K562 (cell line): ENCODE results near the gene PRM2. TPM values are rescaled to one million over a fixed set of nuclear protein-coding genes. Genes with fewer than 3 reads are reported as not detected.

Experiments
- CBX8 ChIP-seq: fragments of 200-600 bp; sonication (generic); IDR thresholded peaks from 2 replicates; pipeline ENCODE4 v1.6.1; 2012; ENCODE audit warnings: borderline replicate concordance, mixed run types, low read depth, mild to moderate bottlenecking, moderate library complexity, mixed read lengths, low read length, control low read depth, inconsistent platforms; ENCODE audit not compliant: poor library complexity, severe bottlenecking; ENCODE audit errors: extremely low read depth
- E2F6 ChIP-seq, 2 experiments: IDR thresholded peaks; 2 replicates each; pipeline ENCODE4 v1.6.1; 2011; ENCODE audit warnings: borderline replicate concordance in 1 of 2, control low read depth in 1 of 2, low read depth in 1 of 2, low read length in 1 of 2, mild to moderate bottlenecking in 1 of 2, mixed read lengths in 1 of 2, moderate library complexity in 1 of 2; ENCODE audit not compliant: insufficient read depth in 1 of 2, insufficient read length in 1 of 2, poor library complexity in 1 of 2, severe bottlenecking in 1 of 2; ENCODE audit errors: extremely low read depth in 1 of 2
- GTF3C2 ChIP-seq: IDR thresholded peaks from 3 replicates; pipeline ENCODE4 v1.6.1; 2011; ENCODE audit warnings: borderline replicate concordance, mild to moderate bottlenecking, moderate library complexity; ENCODE audit not compliant: insufficient read length; ENCODE audit errors: extremely low read depth
- HDAC1 ChIP-seq, 2 experiments: fragments of 450-650 bp; IDR thresholded peaks; 2 replicates each; pipeline ENCODE4 v1.6.1; 2016 to 2017; ENCODE audit warnings: inconsistent platforms in 1 of 2, mild to moderate bottlenecking in 1 of 2, moderate library complexity in 1 of 2
- HDAC6 ChIP-seq: IDR thresholded peaks from 2 replicates; pipeline ENCODE4 v1.6.1; 2012; ENCODE audit warnings: low read depth, mild to moderate bottlenecking, control low read depth, inconsistent platforms, low read length, moderate library complexity
- HDGF ChIP-seq: fragments of 450-650 bp; IDR thresholded peaks from 2 replicates; pipeline ENCODE4 v1.6.1; 2016
- KAT7 ChIP-seq: sonication (generic); formaldehyde crosslinking; IDR thresholded peaks from 2 replicates; pipeline ENCODE4 v1.8.0; 2022; ENCODE audit warnings: missing genetic modification reagents, mild to moderate bottlenecking, borderline replicate concordance
- POLR2A ChIP-seq: fragments of 450-650 bp; conservative IDR thresholded peaks from 2 replicates; pipeline ENCODE4 v1.6.1; 2016
- RCOR1 ChIP-seq, 2 experiments: IDR thresholded peaks; 2 replicates each; pipeline ENCODE4 v1.6.1; 2012; ENCODE audit warnings: low read depth in 2 of 2, low read length in 2 of 2, borderline replicate concordance in 1 of 2, improper control_type of control experiment in 1 of 2
- SAP30 ChIP-seq: fragments of 200-600 bp; sonication (generic); IDR thresholded peaks from 2 replicates; pipeline ENCODE4 v1.6.1; 2012; ENCODE audit warnings: borderline replicate concordance, low read depth, mild to moderate bottlenecking, moderate library complexity, low read length, control low read depth, inconsistent platforms; ENCODE audit not compliant: insufficient read depth, poor library complexity, severe bottlenecking
- TAL1 ChIP-seq: fragments of 450-650 bp; IDR thresholded peaks from 2 replicates; pipeline ENCODE4 v1.6.1; 2016; ENCODE audit warnings: mild to moderate bottlenecking
- TEAD2 ChIP-seq: fragments of 450-650 bp; IDR thresholded peaks from 2 replicates; pipeline ENCODE4 v1.6.1; 2016; ENCODE audit warnings: missing genetic modification characterization, control low read depth, missing compliant biosample characterization
- ZBTB11 ChIP-seq, 3 experiments: fragments of 200-800 bp in 1 of 3; fragments of 250-450 bp in 1 of 3; fragments of 450-650 bp in 1 of 3; sonication (Bioruptor Pico) in 1 of 3; sonication (Bioruptor generic) in 1 of 3; formaldehyde crosslinking in 1 of 3; IDR thresholded peaks; 2 replicates each; pipeline versions ENCODE4 v1.6.1 to v1.8.0; 2016 to 2022; ENCODE audit warnings: mild to moderate bottlenecking in 2 of 3, missing genetic modification characterization in 2 of 3, missing compliant biosample characterization in 1 of 3, moderate library complexity in 1 of 3
- ZNF197 ChIP-seq: fragments of 200-800 bp; sonication (Bioruptor generic); IDR thresholded peaks from 2 replicates; pipeline ENCODE4 v1.6.1; 2016; ENCODE audit warnings: low read depth, missing genetic modification characterization, missing compliant biosample characterization
- ZNF584 ChIP-seq: fragments of 200-800 bp; sonication (Bioruptor generic); IDR thresholded peaks from 2 replicates; pipeline ENCODE4 v1.6.1; 2016; ENCODE audit warnings: low read depth, mild to moderate bottlenecking, missing genetic modification characterization, missing compliant biosample characterization
- ZNF76 ChIP-seq: fragments of 250-450 bp; sonication (Bioruptor Pico); IDR thresholded peaks from 2 replicates; pipeline ENCODE4 v1.4.0; 2020; ENCODE audit warnings: mild to moderate bottlenecking, moderate library complexity, borderline replicate concordance
- polyA plus RNA-seq, 8 experiments: library from polyadenylated mRNA; depleted of rRNA in 4 of 8; stranded (reverse) in 5 of 8; unstranded in 3 of 8; fragments of >200 nt; fragmentation: Nextera tagmentation in 2 of 8; fragmentation: Illumina TruSeq in 1 of 8; extraction: Ambion mirVana in 2 of 8; extraction: Trizol in 1 of 8; gene quantifications; 2 replicates each; pipeline versions ENCODE4 v1.2.1 to v1.2.3, GENCODE V29; 2011 to 2014; ENCODE audit warnings: inconsistent platforms in 1 of 8, missing spikeins in 1 of 8
- total RNA-seq, 7 experiments: library from RNA; depleted of rRNA in 6 of 7; stranded (reverse); fragments of >200 nt in 6 of 7; fragmentation: Illumina TruSeq in 2 of 7; extraction: Trizol in 2 of 7; gene quantifications; 2 replicates each; pipeline versions ENCODE4 v1.2.1 to v1.2.3, GENCODE V29; 2011 to 2021; ENCODE audit warnings: low replicate concordance in 1 of 7

The PRM2 gene
- total and polyA plus RNA-seq, 9 of the 15 experiments (the other 6 are each of a cell fraction or from before 2014, with no cell fraction given) = not detected

DNA sequence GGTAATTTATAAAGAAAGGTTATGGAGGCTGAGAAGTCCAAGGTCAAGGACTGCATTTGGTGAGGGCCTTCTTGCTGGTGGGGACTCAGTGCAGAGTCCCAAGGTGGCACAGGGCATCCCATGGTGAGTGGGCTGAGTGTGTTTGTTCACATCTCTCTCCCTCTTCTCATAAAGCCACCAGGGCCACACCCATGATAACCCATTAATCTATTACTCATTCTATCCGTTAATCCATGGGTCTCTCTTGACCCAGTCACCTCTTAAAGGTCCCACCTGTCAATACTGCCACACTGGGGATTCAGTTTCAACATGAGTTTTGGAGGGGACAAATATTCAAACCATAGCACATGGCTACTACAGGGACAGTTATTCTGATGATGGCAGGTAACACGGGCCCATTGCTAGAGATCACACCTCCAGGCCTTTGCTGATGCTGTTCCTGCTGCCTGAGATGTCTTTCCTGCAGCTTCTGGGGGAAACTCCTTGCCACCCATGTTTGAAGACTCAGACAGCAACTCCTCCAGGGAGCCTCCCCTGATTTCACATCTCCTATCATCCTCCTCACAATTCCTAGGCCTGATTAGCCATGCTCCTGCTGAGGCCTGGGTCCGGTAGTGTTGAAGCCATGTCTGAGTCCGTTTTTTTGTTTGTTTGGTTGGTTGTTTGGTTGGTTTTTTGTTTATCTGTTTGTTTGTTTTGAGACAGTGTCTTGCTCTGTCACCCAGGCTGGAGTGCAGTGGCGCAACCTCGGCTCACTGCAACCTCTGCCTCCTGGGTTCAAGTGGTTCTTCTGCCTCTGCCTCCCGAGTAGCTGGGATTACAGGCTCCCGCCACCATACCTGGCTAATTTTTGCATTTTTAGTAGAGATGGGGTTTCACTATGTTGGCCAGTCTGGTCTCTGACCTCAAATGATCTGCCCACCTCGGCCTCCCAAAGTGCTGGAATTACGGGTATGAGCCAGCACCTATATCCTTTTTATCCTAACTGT, 36.3 kb downstream of the PRM2 start (continued):
- TF ChIP-seq E2F6 (IDR thresholded peaks at IDR 0.05; ENCODE audit: borderline replicate concordance in 1 of 2, extremely low read depth in 1 of 2, insufficient read depth in 1 of 2, insufficient read length in 1 of 2, low read depth in 1 of 2, low read length in 1 of 2, poor library complexity in 1 of 2, severe bottlenecking in 1 of 2) = no peak
- no peak for TF ChIP-seq SAP30
- no peak for TF ChIP-seq TAL1
- no peak for TF ChIP-seq HDAC6
- peak; percentile 27 for TF ChIP-seq GTF3C2
- TF ChIP-seq POLR2A = no peak
- no peak for TF ChIP-seq TEAD2 (tag)
- TF ChIP-seq ZBTB11 (CRISPR knock-in tag; IDR thresholded peaks at IDR 0.05) = no peak
- TF ChIP-seq KAT7 (CRISPR knock-in tag) = no peak
- no peak for TF ChIP-seq ZNF197
- 0 out of 4 replicates have a peak, but pooled peaks of 1 of the 2 experiments have one; percentile 21 for TF ChIP-seq RCOR1 (IDR thresholded peaks at IDR 0.05; ENCODE audit: borderline replicate concordance in 1 of 2, low read depth in 2 of 2, low read length in 2 of 2)
- no peak for TF ChIP-seq CBX8
- no peak for TF ChIP-seq ZNF584 (CRISPR knock-in tag)
- peak in 1 of 2 experiments; percentile 24; a peak in 1 of 4 replicates for TF ChIP-seq HDAC1 (IDR thresholded peaks at IDR 0.05)
- peak; percentile 51; the same call in 1 of the 2 replicates for TF ChIP-seq HDGF
- no peak for TF ChIP-seq ZNF76
